Effector CD4-positive, alpha-beta T cell (primary cell): Measurements from ENCODE around the gene HES7.
A peak's percentile ranks its signal among the peaks of the same experiment; 100 is the strongest.

Experiments
- DNase-seq: peaks from one replicate; pipeline ENCODE4 v3.0.0-alpha.2; 2020

Gene HES7

DNA sequence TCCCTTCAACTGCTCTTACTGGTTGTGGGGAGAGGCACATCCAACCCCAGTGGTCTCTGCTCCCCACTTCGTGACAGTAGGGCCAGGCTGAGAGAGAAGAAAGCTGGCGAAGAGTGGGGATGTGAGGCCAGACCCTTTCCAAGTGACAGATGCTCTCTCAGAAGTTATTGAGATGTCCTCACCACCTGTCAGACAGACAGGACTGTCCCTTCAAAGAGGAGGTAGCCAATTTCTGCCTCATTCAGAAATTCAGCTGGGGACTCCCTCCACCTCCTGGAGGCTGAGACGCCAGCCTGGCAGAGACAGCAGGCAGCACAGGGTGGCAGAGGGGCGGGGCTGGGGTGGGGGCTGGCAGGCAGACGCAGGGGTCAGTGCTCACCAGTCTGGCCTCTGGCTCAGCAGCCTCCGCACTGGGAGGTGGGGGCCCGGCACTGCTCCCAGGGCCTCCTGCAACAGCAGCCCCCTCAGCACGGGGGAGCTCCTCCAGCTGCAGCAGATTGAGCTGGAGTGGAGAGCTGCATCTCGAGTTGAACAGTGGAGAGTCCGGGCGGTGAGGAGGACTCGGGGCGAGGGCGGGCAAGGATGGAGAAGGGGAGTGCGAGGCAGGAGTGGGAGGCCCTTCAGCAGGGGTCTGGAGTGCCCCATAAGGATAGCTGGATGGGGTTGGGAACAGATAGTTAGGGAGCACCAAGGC, 19.1 kb upstream of the HES7 start:
- no peak for DNase-seq

GRCh38 chr17:8142158-8142886, 18.4 kb upstream of the HES7 start:
- DNase-seq: peak; percentile 6

DNA sequence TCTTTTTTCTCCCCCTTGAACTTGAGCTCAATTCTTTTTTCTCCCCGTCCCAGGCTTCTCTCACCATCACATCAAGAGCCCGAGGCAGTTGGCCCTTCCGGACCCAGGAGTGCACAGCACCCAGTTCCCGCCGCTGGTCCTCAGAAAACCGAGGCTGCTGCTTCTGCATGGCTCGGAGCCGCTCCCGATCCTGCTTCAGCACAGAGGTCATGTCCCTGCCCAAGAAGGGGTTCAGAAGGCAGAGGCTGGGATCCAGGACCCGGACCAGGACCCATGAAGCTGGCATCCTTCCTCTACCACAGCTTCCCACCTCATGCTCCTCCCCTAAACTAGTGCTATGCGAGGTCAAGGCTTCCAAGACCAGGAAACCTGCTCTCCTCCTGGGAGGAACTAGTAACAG, 17.8 kb upstream of the HES7 start:
- DNase-seq: no peak

- no peak for DNase-seq
These were observed 17.1 kb upstream of the HES7 start for GRCh38 chr17:8141045-8141444.

DNA sequence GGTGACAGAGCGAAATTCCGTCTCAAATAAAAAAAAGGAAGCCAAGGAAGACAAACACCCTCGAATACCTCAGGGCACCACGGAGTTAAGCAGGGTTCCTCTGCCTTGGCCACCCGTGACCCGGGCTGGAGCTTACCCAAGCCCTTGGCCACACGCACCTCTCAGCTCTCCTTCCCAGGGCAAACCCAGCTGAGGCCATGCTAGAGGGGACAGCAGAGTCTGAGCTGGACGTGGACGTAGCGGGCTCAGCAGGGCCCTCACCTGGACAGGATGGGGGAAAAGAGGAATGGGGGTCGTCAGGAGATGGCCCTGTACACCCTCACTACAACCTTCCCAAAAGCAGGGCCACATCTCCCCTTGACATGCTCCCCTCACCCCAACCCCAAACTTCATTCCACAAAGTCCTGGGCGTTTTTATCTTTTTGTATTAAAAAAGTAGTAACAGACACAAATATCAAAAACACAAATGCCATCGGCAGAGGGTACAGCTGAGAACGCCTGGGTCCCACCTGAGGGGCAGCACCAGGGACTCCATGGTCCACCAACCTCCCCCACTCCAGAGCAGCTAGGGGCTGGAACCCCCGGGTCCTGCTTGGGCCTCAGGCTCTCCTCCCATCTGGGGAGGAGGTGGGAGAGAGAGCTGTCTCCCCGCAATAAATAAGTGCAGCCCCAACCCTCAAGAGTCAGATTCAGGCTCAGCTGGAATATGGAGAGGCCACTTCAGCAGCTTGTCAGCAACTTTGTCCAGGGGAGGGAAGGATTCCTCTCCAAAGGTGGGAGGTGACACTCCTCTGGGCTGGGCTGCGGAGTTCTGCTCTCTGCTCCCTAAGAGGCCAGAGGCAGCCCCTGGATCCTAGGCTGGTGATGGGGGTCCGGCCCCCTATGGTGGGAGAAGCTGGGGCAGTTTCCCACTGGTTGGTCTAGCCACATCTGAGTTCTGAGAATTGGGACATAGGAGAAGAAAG, 16.4 kb upstream of the HES7 start:
- DNase-seq: peak; percentile 6

DNA sequence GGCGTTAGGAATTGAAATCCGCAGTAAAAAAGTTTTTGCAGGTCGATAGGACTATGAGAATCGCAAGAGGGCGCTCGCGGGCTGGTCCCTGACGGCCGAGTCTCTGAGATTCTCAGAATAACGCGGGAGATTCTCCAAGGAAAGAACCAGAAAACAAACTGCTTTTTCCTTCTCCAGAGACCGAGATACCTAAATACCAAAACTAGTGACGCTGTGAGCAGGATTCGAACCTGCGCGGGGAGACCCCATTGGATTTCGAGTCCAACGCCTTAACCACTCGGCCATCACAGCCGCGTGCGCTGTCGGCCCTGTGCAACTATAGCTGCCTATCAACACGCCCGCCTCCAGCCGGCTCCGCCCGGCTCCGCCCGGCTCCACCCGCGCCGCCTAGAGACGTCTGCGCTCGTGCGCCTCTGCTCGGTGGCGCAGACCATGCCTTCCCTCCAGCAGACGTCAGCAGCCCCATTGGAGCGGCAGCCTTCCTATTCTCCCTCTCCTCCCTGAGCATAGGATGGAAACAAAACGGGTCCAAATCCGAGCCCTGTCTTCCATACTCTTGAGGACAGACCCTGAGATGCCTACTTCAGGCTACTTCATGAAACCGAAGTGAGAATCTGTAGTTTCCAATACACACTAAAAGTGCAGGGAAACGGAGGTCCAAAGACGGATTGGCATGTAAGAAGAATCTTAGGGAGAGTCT, 14.9 kb upstream of the HES7 start:
- DNase-seq: peak; percentile 87

- no peak for DNase-seq
These were observed 14.4 kb upstream of the HES7 start for GRCh38 chr17:8138374-8138671.

GRCh38 chr17:8137645-8138373, 13.9 kb upstream of the HES7 start:
- no peak for DNase-seq

- DNase-seq: no peak
These were observed 10.0 kb upstream of the HES7 start for GRCh38 chr17:8133941-8134340.

- DNase-seq: no peak
These were observed 9.5 kb upstream of the HES7 start for GRCh38 chr17:8133399-8133798.

DNA sequence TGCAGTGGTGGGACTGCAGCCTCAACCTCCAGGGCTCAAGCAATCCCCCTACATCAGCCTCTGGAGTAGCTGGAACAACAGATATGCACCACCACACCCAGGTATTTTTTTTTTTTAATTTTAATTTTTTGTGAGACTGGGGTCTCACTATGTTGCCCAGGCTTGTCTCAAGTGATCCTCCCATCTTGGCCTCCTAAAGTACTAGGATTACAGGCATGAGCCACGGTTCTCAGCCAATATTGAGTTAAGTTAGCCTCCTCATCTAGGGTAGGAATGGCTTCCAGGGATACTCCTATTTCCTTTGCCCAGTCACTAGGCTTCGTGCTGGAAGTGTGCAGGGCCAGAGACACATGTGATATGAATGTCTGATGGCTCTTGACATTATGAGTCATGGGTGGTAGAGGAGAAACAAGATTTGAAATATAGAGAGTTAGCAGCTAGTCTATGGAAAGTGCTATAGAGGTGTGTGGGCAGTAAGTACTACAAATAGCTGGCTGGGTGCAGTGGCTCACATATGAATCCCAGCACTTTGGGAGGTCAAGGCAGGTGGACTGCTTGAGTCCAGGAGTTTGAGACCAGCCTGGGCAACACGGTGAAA, 8.0 kb upstream of the HES7 start:
- no peak for DNase-seq

GRCh38 chr17:8128125-8128784, 4.3 kb upstream of the HES7 start:
- DNase-seq: no peak

GRCh38 chr17:8126491-8127066, 2.7 kb upstream of the HES7 start:
- DNase-seq: peak; percentile 20

DNA sequence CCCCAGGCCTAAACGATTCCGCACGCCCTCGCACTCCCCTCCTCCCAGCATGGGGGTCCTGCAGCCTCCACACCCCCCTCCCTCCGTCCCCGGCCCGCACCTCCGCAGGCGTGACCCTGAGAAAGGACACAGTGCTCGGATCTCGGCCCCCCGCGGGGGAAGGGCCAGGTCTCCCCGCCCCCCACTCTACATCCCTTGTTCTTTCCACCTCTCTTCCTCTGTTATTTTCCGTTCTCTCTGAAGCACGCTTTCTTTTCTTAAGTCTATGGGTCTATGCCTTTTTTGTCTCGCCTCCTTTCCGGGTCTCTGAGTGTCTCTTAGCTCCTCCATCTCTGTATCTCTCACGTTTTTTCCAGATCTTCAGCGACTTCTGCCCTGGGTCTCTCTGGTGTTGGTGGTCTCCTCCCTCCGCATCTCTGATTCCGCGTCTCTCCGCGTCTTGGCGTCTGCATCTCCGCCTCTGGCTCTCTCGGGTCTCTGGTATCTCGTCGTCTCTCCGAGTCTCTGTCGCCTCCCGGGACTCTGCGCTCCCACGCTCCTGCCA, 2.1 kb upstream of the HES7 start:
- DNase-seq: no peak

DNA sequence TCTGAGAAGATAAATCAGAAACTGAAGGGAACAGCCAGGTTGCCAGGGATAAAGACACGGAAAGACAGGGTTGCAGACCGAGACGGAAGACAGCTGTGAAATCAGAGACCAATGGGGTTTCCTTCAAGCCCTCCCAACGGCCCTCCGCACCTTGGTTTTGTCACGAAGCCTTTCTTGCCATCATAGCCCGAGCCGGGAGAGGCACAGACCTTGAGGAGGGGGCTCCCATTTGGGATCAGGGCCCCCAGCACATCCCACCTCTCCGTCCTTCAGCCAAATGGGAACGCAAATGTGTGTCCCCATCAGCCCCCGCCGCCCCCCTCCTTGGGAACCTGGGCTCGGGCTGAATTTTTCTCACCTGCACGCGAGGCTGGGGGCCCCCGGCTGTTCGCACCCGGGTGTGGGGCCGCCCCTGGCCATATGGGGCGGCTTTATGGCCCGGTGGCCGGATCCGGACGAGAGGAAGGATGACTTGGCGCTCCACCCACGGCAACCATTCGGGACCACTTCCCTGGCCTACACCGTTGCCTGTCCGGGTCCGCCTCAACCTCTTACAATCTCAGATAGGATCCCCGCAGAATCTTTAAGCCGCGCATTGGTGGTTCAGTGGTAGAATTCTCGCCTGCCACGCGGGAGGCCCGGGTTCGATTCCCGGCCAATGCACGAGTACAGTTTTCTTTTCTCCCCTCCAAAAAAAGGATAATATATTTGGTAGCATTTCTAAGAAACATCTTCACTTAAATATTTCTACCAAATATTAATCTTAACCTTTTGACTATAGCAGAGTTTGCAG, 1.4 kb upstream of the HES7 start:
- DNase-seq: peak; percentile 80

DNA sequence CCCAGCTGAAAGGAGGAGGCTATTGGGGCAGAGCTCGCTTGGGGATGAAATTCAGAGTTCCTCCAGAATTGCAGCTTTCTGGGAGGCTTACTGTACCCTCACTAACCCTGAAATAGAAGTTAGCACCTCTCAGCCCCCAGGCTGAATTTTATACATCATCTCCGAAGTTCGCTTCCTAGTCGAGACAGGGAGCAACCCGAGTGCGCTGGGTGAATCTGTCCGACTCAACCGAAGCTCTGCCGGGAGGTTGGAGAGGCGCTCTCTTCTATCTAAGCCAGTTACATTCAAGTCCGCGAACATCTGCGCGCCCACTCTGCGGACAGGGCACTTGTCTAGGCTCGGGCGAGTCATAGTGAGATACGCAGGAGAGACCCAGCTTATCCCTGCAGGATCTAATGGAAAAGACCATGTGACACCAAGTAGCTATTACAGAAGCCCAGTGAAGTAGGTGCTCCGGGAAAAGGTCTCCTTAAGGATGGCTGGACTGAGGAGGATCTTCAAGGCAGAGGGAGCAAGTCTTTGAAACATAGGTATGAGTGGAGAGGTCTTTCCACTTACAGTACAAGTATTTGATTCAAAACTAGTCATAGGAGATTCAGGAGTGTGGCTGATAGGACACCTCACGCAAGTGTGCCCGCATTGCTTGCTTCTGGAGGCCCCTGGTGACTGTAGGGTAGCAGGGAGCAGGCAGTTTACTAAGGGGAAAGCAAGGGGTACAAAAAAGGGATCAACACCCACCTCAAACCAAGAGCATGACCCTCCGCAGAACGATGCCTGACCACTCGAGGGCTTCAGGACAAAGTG, 646 bp upstream of the HES7 start:
- no peak for DNase-seq

- DNase-seq: peak; percentile 24
These were observed 797 bp downstream of the HES7 start for GRCh38 chr17:8122924-8123694.

GRCh38 chr17:8122422-8122923, 1.4 kb downstream of the HES7 start:
- DNase-seq: no peak
